ENCODE measurements around the gene ABHD15.

DNA sequence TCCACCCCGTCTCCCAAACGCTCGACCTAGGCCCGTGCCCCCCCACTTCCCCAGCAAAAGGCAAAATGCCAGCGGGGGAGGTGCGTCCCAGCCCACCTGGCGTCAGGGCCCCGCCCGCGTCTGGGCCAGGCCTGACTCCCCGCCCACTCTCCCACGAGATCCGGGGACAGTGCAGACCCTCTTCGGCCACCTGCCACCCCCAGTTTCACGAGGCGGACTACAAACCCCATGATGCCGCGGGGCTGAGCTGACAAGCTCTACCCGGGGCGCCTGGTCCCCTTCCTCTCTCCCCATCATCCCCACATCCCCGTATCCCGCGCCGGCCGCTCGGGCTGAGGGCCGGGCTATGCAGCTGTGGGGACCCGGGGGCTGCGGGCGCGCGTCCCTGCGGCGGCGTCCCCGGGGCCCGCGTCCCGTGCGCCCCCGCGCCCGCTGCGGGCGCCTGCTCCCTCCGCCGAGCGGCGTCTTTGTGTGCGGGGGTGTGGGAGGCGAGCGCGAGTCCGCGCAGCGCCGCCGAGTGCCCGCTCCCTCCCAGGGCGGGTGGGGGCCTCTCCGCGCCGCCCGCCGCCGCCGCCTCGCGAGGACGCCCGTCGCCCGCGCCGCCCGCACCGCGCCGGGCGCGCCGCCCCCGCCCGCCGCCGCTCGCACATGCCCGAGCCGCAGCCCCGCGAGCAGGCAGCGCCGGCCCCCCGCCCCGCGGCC, 26.2 kb upstream of the ABHD15 start, which contains the start of gene ANKRD13B:
- TF ChIP-seq, protein P1, sequence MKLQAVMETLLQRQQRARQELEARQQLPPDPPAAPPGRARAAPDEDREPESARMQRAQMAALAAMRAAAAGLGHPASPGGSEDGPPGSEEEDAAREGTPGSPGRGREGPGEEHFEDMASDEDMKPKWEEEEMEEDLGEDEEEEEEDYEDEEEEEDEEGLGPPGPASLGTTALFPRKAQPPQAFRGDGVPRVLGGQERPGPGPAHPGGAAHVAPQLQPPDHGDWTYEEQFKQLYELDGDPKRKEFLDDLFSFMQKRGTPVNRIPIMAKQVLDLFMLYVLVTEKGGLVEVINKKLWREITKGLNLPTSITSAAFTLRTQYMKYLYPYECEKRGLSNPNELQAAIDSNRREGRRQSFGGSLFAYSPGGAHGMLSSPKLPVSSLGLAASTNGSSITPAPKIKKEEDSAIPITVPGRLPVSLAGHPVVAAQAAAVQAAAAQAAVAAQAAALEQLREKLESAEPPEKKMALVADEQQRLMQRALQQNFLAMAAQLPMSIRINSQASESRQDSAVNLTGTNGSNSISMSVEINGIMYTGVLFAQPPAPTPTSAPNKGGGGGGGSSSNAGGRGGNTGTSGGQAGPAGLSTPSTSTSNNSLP (IDR thresholded peaks at IDR 0.05; ENCODE audit: borderline replicate concordance, low read depth, low read length): no peak
- TF ChIP-seq RAD51 (IDR thresholded peaks at IDR 0.05; ENCODE audit: borderline replicate concordance, low read depth) (no peak), ZNF644 (tag; IDR thresholded peaks at IDR 0.05; ENCODE audit: low read depth) (no peak), STAT5A (IDR thresholded peaks at IDR 0.05; ENCODE audit: borderline replicate concordance, low read length) (no peak)
